Mucosa of stomach (tissue), 1 donor: ENCODE measurements around the gene GABRR3.

Experiments
- H3K27me3 ChIP-seq: one replicate; pipeline ENCODE4 v1.7.0; 2013; ENCODE audit warnings: mild to moderate bottlenecking, low read length; ENCODE audit not compliant: control insufficient read depth, insufficient read depth
- H3K36me3 ChIP-seq: one replicate; pipeline ENCODE4 v1.7.0; 2013; ENCODE audit warnings: low read length; ENCODE audit not compliant: control insufficient read depth, insufficient read depth
- H3K4me1 ChIP-seq: one replicate; pipeline ENCODE4 v1.7.0; 2013; ENCODE audit warnings: mild to moderate bottlenecking, low read length; ENCODE audit not compliant: control insufficient read depth, insufficient read depth
- H3K4me3 ChIP-seq: one replicate; pipeline ENCODE4 v1.7.0; 2013; ENCODE audit warnings: low read length
- H3K9ac ChIP-seq: one replicate; pipeline ENCODE4 v1.7.0; 2013; ENCODE audit warnings: mild to moderate bottlenecking, low read length, moderate library complexity
- H3K9me3 ChIP-seq: one replicate; pipeline ENCODE4 v1.7.0; 2013; ENCODE audit warnings: mild to moderate bottlenecking, low read length, moderate library complexity; ENCODE audit not compliant: control insufficient read depth
- donor health status: Pancreatic carcinoma.

The GABRR3 gene

DNA sequence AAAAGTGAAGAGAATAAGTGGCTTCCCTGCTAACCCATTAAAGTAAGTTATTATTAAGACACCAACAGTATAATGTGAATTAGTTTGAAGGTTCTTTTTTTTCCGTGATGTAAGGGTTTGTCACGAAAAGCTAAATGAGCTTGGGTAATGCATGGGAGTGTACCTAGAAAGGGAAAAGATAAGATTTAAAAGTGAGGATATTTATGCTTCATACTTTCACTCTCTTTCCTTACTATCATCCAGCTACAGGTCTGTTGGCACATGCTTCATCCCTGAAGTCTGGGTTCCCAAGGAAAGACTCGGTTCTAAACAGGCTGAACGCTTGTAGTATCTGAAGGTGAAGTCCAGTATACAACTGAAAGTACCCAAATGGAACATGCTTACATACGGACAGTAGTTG, 36.0 kb downstream of the GABRR3 start:
- Histone ChIP-seq H3K9ac (no peak overlapping the region), H3K27me3 (no peaks in the 10 kb centered on the region), H3K4me1 (peaks cover 7% of the 10 kb centered on the region), H3K4me3 (no peak overlapping the region), H3K36me3 (no peaks in the 10 kb centered on the region), H3K9me3 (no peaks in the 10 kb centered on the region)

DNA sequence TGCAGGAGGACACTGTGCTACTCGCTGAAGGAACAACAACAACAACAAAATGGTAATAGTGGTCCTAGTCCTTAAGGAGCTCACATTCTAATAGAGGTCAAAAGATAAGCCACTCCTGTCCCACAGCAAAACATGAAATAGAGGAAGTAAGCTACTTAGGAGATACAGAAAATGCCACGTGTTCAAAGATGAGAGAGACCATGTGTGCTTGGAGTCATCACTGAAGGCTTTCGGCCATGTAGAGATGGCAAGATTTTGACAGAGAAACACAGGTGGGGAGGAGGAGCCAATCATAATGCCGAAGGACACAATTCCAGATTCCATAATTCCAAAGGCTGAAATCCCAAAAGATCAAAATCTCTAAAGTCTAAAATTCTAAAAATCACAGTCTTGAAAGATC, 38.1 kb downstream of the GABRR3 start:
- Histone ChIP-seq H3K9me3 (no peaks in the 10 kb centered on the region), H3K27me3 (no peaks in the 10 kb centered on the region), H3K4me1 (peaks cover 7% of the 10 kb centered on the region), H3K4me3 (no peak overlapping the region), H3K9ac (no peak overlapping the region), H3K36me3 (no peaks in the 10 kb centered on the region)

DNA sequence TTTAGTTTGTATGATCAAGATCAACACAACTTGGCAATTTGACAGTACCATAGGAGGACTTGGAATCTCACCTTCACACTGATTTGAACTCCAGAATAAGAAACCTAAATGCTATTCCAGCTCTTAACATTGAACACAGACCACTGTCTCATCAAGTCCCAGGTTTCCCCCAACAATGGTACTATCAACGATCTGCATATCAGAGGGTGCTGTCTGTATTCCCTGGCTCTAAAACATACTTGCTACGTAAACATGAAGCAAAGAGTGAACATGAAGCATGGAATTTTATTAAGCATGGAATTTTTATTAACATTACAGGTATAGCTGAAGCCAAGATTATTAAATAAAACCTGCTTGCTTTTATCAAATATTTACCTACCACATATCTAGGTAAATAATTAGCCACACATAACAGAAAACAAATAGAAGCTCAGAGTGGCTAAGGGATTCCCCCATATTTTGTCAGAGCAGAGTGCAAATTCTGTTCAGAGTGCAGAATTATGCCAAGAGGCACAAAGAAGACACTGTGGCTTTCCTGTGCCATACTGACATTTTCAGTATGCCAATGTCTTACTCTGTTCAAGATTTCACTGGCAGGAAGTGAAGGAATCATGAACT, 40.7 kb downstream of the GABRR3 start:
- H3K4me1 ChIP-seq = peaks cover 7% of the 10 kb centered on the region
- H3K9me3 ChIP-seq = no peaks in the 10 kb centered on the region
- H3K4me3 ChIP-seq = no peak overlapping the region
- no peaks in the 10 kb centered on the region for H3K36me3 ChIP-seq
- no peaks in the 10 kb centered on the region for H3K27me3 ChIP-seq
- H3K9ac ChIP-seq = no peak overlapping the region

GRCh38 chr3:97993526-97993925, 41.6 kb downstream of the GABRR3 start:
- no peak overlapping the region for H3K4me3 ChIP-seq
- H3K27me3 ChIP-seq = no peaks in the 10 kb centered on the region
- H3K9me3 ChIP-seq = no peaks in the 10 kb centered on the region
- no peaks in the 10 kb centered on the region for H3K36me3 ChIP-seq
- no peak overlapping the region for H3K9ac ChIP-seq
- peaks cover 7% of the 10 kb centered on the region for H3K4me1 ChIP-seq

DNA sequence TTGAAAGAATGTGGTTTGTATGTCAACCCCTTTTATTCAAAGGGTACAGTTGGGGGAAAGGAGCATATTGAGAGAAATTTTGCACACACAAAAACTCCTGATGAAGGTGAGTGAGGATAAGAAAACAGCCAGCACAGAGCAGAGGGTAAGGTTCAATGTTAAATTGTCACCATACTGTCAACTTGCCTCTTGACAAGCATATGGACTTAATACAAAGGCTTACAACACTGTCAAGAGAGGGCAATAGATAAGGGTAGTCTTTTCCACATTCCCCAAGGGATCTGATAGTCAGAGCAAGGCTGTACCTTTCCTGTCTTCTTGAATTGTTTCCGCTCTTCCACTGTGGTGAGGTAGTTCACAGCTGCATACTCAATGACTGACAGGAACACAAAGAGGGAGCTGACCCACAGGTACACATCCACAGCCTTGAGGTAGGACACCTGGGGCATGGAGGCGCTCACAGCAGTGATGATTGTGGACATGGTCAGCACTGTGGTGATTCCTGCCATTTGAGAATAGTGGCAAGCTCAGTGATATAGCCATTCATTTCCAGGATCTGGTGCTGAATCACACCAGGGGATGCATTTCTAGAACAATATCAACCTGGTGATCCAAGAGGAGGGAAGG, 42.5 kb downstream of the GABRR3 start:
- Histone ChIP-seq H3K4me3 (no peak overlapping the region), H3K4me1 (peaks cover 7% of the 10 kb centered on the region), H3K9me3 (no peaks in the 10 kb centered on the region), H3K36me3 (no peaks in the 10 kb centered on the region), H3K9ac (no peak overlapping the region), H3K27me3 (no peaks in the 10 kb centered on the region)

GRCh38 chr3:97991293-97991682, 43.8 kb downstream of the GABRR3 start:
- H3K36me3 ChIP-seq = no peaks in the 10 kb centered on the region
- H3K4me3 ChIP-seq = no peak overlapping the region
- no peaks in the 10 kb centered on the region for H3K27me3 ChIP-seq
- H3K9me3 ChIP-seq = no peaks in the 10 kb centered on the region
- H3K4me1 ChIP-seq = peaks cover 7% of the 10 kb centered on the region
- no peak overlapping the region for H3K9ac ChIP-seq

DNA sequence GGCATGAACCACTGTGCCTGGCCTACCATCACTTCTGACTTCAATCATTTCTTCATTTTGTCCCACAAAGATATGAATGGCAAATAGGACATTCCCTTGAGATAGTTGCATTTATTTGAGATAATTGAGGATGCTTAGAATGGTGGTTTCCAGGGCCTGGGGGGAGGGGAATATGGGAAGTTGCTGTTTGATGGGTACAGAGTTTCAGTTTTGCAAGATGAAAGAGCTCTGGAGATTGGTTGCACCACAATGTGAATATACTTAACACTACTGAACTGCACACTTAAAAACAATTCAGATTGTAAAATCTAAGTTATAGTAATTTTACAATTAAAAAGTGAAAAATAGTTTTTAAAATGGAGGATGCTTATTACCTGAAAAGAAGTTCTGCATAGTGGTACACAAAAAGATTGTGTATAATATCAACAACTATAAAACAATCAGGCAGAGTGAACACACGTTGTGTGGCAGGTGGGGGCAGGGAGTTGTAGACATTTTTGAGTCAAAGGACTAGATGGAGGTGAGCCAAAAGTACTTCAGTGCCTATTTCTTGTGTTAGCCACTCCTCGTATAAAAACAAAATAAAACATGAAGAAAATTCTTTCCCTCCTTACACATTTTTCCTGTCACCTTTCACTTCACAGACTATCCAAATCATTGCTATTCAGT, 44.4 kb downstream of the GABRR3 start:
- Histone ChIP-seq H3K36me3 (no peaks in the 10 kb centered on the region), H3K9ac (no peak overlapping the region), H3K9me3 (no peaks in the 10 kb centered on the region), H3K4me1 (peaks cover 7% of the 10 kb centered on the region), H3K4me3 (no peak overlapping the region), H3K27me3 (no peaks in the 10 kb centered on the region)

GRCh38 chr3:97988784-97989568, 46.1 kb downstream of the GABRR3 start:
- Histone ChIP-seq H3K4me1 (no peaks in the 10 kb centered on the region), H3K9me3 (no peaks in the 10 kb centered on the region), H3K27me3 (no peaks in the 10 kb centered on the region), H3K9ac (no peak overlapping the region), H3K4me3 (no peak overlapping the region), H3K36me3 (no peaks in the 10 kb centered on the region)

GRCh38 chr3:97987306-97987705, 47.8 kb downstream of the GABRR3 start:
- Histone ChIP-seq H3K4me1 (peaks cover 7% of the 10 kb centered on the region), H3K4me3 (no peak overlapping the region), H3K9ac (no peak overlapping the region), H3K9me3 (no peaks in the 10 kb centered on the region), H3K27me3 (no peaks in the 10 kb centered on the region), H3K36me3 (no peaks in the 10 kb centered on the region)

DNA sequence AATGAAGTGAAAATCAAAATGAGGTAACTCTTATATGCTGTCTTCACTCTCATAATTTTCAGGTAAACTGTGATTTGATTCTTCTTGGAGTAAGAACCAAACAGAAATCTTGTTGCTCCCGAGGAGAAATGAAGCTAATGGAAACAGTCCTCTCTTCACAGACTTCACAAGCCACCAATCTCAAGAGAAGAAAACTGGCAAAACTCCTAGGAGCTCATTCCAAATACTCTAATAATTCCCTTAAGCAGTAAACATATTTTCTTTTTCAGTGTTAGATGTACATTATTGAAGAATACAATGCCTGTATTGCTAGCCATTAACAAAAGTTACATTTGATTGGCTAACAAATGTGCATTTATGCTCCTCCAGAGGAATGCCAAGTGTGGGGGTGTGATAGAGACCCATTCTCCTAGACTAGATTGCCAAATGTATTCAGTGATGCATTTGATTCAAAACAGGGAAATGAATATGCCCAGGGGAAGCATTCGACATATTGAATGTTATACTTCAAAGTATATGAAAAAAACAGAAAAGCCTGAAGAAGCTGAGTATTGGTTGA, 51.1 kb downstream of the GABRR3 start:
- no peak overlapping the region for H3K9ac ChIP-seq
- H3K27me3 ChIP-seq = no peaks in the 10 kb centered on the region
- H3K4me3 ChIP-seq = no peak overlapping the region
- H3K9me3 ChIP-seq = no peaks in the 10 kb centered on the region
- no peaks in the 10 kb centered on the region for H3K36me3 ChIP-seq
- H3K4me1 ChIP-seq = peaks cover 7% of the 10 kb centered on the region

GRCh38 chr3:97981886-97982285, 53.2 kb downstream of the GABRR3 start:
- no peaks in the 10 kb centered on the region for H3K27me3 ChIP-seq
- no peaks in the 10 kb centered on the region for H3K9me3 ChIP-seq
- H3K9ac ChIP-seq = no peak overlapping the region
- peaks cover 7% of the 10 kb centered on the region for H3K4me1 ChIP-seq
- H3K4me3 ChIP-seq = no peak overlapping the region
- no peaks in the 10 kb centered on the region for H3K36me3 ChIP-seq

GRCh38 chr3:97979610-97980009, 55.5 kb downstream of the GABRR3 start:
- H3K4me1 ChIP-seq = peaks cover 7% of the 10 kb centered on the region
- H3K36me3 ChIP-seq = no peaks in the 10 kb centered on the region
- H3K27me3 ChIP-seq = no peaks in the 10 kb centered on the region
- H3K9ac ChIP-seq = no peak overlapping the region
- no peaks in the 10 kb centered on the region for H3K9me3 ChIP-seq
- H3K4me3 ChIP-seq = no peak overlapping the region
